GM15510 (cell line): Measurements from ENCODE around the gene SOX18.

Experiments
- POLR2A ChIP-seq: IDR thresholded peaks from 3 replicates; pipeline ENCODE4 v1.6.1; 2011; ENCODE audit warnings: borderline replicate concordance; ENCODE audit not compliant: insufficient read length; ENCODE audit errors: extremely low read depth

SOX18 gene

GRCh38 chr20:64049060-64049877 lies at the start of gene SOX18:
Gene SOX18, minus strand, starts transcription at chr20:64049639. Its CDS starts 123 bp downstream, at chr20:64049516.
- TF ChIP-seq POLR2A, result no peak

GRCh38 chr20:64098471-64099013 lies 49.1 kb upstream of the SOX18 start:
- no peak for TF ChIP-seq POLR2A

- TF ChIP-seq POLR2A, result no peak
These were observed 47.1 kb upstream of the SOX18 start for GRCh38 chr20:64096535-64096934.

GRCh38 chr20:64095927-64096326 lies 46.5 kb upstream of the SOX18 start:
- no peak for TF ChIP-seq POLR2A

GRCh38 chr20:64095455-64095854 lies 46.0 kb upstream of the SOX18 start:
- no peak for TF ChIP-seq POLR2A

- TF ChIP-seq POLR2A, result no peak
These were observed 43.6 kb upstream of the SOX18 start for GRCh38 chr20:64093013-64093503.

GRCh38 chr20:64092258-64093012 lies 43.0 kb upstream of the SOX18 start:
- no peak for TF ChIP-seq POLR2A

- TF ChIP-seq POLR2A, result no peak
These were observed 42.3 kb upstream of the SOX18 start for GRCh38 chr20:64091770-64092169.

- TF ChIP-seq POLR2A, result no peak
These were observed 41.9 kb upstream of the SOX18 start for GRCh38 chr20:64091340-64091739.

GRCh38 chr20:64090165-64090564 lies 40.7 kb upstream of the SOX18 start:
- TF ChIP-seq POLR2A, result no peak

- TF ChIP-seq POLR2A, result no peak
These were observed 37.4 kb upstream of the SOX18 start for GRCh38 chr20:64086801-64087200.

- no peak for TF ChIP-seq POLR2A
These were observed 35.3 kb upstream of the SOX18 start for GRCh38 chr20:64084685-64085152.

- TF ChIP-seq POLR2A, result no peak
These were observed 34.6 kb upstream of the SOX18 start, which contains the start of gene LKAAEAR1 for GRCh38 chr20:64083804-64084684. Gene LKAAEAR1, minus strand, starts transcription at chr20:64084398. Its CDS starts 179 bp downstream, at chr20:64084219.

- no peak for TF ChIP-seq POLR2A
These were observed 34.0 kb upstream of the SOX18 start for GRCh38 chr20:64083378-64083803.
